PFSK-1 (cell line): Measurements from ENCODE around the gene FRMD4A.

Experiments
- FOXP2 ChIP-seq: optimal IDR thresholded peaks from 2 replicates; pipeline ENCODE3; 2011; ENCODE audit warnings: borderline replicate concordance, control low read depth, inconsistent platforms; ENCODE audit not compliant: insufficient read depth; ENCODE audit errors: extremely low read length, extremely low read depth
- POLR2AphosphoS5 ChIP-seq: IDR thresholded peaks from 2 replicates; pipeline ENCODE4 v1.6.1; 2012; ENCODE audit warnings: low read depth, mild to moderate bottlenecking, control low read depth, low read length, moderate library complexity
- REST ChIP-seq, 2 experiments: IDR thresholded peaks; 2 replicates each; pipeline versions ENCODE4 v1.6.1 to v1.8.0; 2011 to 2012; ENCODE audit warnings: low read depth in 2 of 2, low read length in 2 of 2, control low read depth in 1 of 2, inconsistent platforms in 1 of 2, mild to moderate bottlenecking in 1 of 2, moderate library complexity in 1 of 2; ENCODE audit not compliant: insufficient read depth in 1 of 2
- SIN3A ChIP-seq: IDR thresholded peaks from 2 replicates; pipeline ENCODE4 v1.6.1; 2012; ENCODE audit warnings: mild to moderate bottlenecking, low read length, moderate library complexity, borderline replicate concordance; ENCODE audit not compliant: insufficient read depth
- TAF1 ChIP-seq: IDR thresholded peaks from 2 replicates; pipeline ENCODE4 v1.6.1; 2012; ENCODE audit warnings: low read length, control low read depth, borderline replicate concordance; ENCODE audit not compliant: insufficient read depth

FRMD4A gene

DNA sequence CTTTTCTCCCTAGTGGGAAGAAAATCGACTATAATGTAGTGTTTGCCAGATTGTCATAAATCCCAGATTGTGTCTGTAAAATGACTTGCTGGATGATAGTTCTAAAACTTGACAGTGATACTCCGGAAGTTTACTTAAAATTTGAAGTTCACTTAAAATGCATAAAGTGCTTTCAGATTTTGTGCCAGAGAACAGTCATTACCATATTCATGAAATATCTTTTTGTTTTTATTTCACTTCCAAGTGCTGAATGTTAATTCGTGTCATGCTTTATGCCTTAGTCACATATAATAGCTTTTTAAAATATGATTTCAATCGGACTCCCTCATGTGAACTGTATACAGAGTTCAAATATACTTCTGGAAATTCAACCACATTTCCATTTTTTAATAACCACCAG, 713.6 kb downstream of the FRMD4A start:
- no peak for TF ChIP-seq TAF1
- no peak for TF ChIP-seq SIN3A
- TF ChIP-seq POLR2AphosphoS5: no peak
- no peak for TF ChIP-seq FOXP2
- TF ChIP-seq REST (IDR thresholded peaks at IDR 0.05; ENCODE audit: insufficient read depth in 1 of 2, low read depth in 2 of 2, low read length in 2 of 2): no peak

DNA sequence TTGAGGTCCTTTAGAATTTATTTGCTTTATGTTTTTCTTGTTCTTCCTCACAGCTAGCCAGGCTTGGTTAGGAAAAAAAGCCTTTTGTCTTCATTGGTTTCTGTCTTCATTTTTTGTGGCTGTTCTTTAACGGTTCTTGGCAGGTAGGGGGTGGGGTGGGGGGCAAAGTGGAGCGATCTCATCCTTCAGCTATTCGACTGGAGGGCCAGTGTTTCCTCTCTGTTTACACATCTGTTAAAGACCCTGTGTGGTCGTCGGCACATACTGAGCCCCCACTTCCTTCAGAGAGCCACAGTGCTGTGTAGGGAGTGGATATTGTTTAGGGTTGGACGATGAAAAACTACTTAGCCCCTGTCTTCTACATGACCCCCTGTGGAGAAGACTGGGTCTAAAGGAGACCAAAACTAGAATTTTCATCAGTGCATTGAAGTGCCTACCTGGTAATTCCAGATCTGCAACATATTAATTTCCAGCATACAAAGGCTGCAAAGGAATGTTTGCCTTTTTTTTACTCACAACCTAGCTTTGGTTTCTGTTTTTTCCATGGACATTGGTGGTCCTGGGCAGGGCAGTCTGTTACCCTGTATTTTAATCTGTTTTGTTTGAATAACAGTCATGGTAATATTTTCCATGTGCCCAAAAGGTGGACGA, 714.9 kb downstream of the FRMD4A start:
- no peak for TF ChIP-seq SIN3A
- no peak for TF ChIP-seq POLR2AphosphoS5
- TF ChIP-seq TAF1: no peak
- no peak for TF ChIP-seq FOXP2
- TF ChIP-seq REST (IDR thresholded peaks at IDR 0.05; ENCODE audit: insufficient read depth in 1 of 2, low read depth in 2 of 2, low read length in 2 of 2): no peak

DNA sequence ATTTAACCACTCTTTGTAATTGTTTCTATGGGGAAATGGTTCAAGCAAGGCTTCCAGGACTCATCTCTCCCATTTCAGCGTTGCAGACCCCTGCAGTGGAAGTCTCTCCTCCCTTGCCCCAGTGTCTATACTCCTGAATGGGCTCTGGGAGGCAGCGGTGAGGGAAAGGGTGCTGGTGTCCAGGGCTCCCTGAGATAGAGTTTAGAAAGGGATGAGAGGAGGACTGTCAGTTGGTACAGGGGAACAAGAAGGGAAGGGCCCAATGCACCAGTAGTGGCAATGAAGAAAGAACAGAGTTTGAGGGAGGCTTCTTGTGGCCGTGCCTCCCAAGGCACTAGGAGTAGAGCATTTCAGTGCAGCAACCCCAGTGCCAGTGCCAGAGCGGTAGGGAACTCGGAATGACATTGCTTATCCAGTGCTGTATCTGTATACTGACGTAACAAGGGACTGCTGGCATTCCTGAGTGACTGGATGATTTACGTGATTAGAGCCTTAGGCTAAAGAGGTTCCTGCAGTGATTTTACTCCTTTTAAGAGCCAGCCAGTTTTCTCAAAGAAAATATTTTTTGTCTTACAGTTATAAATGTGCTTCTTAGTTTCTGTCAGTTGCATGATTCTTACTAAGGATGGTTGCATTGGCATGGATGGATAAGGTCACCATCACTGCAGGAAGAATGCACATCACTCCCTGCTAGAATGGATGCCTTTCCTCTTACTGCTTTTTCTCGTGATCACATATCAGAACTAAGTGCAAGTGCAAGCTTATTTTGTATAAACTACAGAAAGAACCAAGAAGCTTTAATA, 716.0 kb downstream of the FRMD4A start:
- TF ChIP-seq FOXP2: no peak
- no peak for TF ChIP-seq SIN3A
- no peak for TF ChIP-seq POLR2AphosphoS5
- no peak for TF ChIP-seq TAF1
- no peak for TF ChIP-seq REST (IDR thresholded peaks at IDR 0.05; ENCODE audit: insufficient read depth in 1 of 2, low read depth in 2 of 2, low read length in 2 of 2)

DNA sequence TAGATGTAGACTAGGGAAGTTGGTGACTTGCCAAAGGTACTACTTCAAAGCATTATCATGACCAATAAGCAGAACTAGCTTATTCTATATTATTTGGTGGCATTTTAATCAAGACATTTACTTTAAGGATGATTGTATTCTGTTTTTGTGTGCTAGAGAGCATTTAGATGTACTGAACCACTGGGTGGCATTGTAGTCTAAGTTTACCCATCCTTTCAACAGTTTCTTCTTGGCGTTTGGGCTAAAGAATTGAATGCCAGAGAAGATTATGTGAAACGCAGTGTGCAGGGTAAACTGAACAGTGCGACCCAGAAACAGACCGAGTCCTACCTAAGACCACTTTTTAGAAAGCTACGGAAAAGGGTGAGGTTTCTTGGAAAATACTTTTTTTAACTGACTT, 717.2 kb downstream of the FRMD4A start:
- TF ChIP-seq FOXP2 (no peak), TAF1 (no peak), SIN3A (no peak), REST (IDR thresholded peaks at IDR 0.05; ENCODE audit: insufficient read depth in 1 of 2, low read depth in 2 of 2, low read length in 2 of 2) (no peak), POLR2AphosphoS5 (no peak)
